Measurements from ENCODE around the gene BRAP.

DNA sequence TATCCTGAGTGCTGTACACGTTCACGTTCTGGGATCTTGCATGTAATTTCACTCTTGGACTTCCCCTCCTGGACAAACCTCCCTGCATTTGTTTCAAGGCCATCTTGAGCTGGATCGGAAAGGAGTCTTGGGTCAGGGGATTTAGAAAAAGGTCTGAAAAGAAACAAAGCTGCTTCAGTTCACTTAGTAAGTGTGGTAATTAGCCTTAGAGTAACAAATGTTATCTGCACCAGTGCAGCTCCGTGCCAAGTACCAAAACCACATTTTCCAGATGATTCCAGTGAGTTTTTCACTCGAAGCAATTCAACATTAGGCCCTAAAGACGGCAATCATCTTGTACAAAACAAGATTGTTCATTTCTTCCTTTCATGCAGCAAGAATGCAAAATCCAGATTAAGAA lies 47.2 kb downstream of the BRAP start:
- TF ChIP-seq, protein P1, sequence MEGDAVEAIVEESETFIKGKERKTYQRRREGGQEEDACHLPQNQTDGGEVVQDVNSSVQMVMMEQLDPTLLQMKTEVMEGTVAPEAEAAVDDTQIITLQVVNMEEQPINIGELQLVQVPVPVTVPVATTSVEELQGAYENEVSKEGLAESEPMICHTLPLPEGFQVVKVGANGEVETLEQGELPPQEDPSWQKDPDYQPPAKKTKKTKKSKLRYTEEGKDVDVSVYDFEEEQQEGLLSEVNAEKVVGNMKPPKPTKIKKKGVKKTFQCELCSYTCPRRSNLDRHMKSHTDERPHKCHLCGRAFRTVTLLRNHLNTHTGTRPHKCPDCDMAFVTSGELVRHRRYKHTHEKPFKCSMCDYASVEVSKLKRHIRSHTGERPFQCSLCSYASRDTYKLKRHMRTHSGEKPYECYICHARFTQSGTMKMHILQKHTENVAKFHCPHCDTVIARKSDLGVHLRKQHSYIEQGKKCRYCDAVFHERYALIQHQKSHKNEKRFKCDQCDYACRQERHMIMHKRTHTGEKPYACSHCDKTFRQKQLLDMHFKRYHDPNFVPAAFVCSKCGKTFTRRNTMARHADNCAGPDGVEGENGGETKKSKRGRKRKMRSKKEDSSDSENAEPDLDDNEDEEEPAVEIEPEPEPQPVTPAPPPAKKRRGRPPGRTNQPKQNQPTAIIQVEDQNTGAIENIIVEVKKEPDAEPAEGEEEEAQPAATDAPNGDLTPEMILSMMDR (conservative IDR thresholded peaks at IDR 0.05; ENCODE audit: low read depth, low read length), result no peak
- TF ChIP-seq EZH2 (IDR thresholded peaks at IDR 0.05; ENCODE audit: borderline replicate concordance, low read depth, low read length, poor library complexity, severe bottlenecking), result no peak

Data from A673 (cell line).